ENCODE data around the gene CABLES2. TPM values are rescaled to one million over a fixed set of nuclear protein-coding genes. Genes with fewer than 3 reads are reported as not detected.

The CABLES2 gene
- 7.0 TPM for total RNA-seq
- 1 to 10 TPM in 2 of 4 donors, under 1 TPM in 2; 0.49 to 1.7 (median 1.1) TPM for polyA plus RNA-seq

GRCh38 chr20:62407221-62407992 is at the start of gene CABLES2:
Gene CABLES2, minus strand, starts transcription at chr20:62407285. Its CDS starts 9 bp downstream, at chr20:62407276.
- Mint-ChIP-seq H3K36me3 (no peaks in the 10 kb centered on the region), H3K27ac (peak within 1 kb of the TSS; percentile 5 to 80 (median 41)), H3K9me3 (peaks cover 0 to 2% (median 0%) of the 10 kb centered on the region in 7 donors), H3K4me3 (peak within 1 kb of the TSS; percentile 83 to 91 (median 85)), H3K27me3 (no peaks in the 10 kb centered on the region), H3K4me1 (peaks cover 0 to 42% (median 11%) of the 10 kb centered on the region in 4 donors)
- peaks cover 37% of the 10 kb centered on the region for H3K4me1 ChIP-seq (ENCODE audit: control insufficient read depth, insufficient read depth, low read length, poor library complexity, severe bottlenecking)
- ATAC-seq (ENCODE audit: low read depth in 2 of 2) = peak; percentile 93 to 95
- no peaks in the 10 kb centered on the region for H3K9me3 ChIP-seq (ENCODE audit: control insufficient read depth in 2 of 2, low read length in 2 of 2)
- peak within 1 kb of the TSS; percentile 37 for H3K4me3 ChIP-seq (ENCODE audit: low read depth, low read length)
- H3K27me3 ChIP-seq (ENCODE audit: control insufficient read depth, insufficient read depth, low read length) = no peaks in the 10 kb centered on the region
- H3K27ac ChIP-seq (ENCODE audit: insufficient read depth, low read length, poor library complexity, severe bottlenecking) = peak within 1 kb of the TSS; percentile 47
- no peaks in the 10 kb centered on the region for H3K36me3 ChIP-seq (ENCODE audit: control insufficient read depth, insufficient read depth, low read length)
- DNase-seq = peak; percentile 86 to 95 (median 92)

- no peaks in the 10 kb centered on the region for H3K27me3 ChIP-seq (ENCODE audit: control insufficient read depth, insufficient read depth, low read length)
- no peak for ATAC-seq (ENCODE audit: low read depth in 2 of 2)
These were observed 48.8 kb upstream of the CABLES2 start for GRCh38 chr20:62455929-62456328.

GRCh38 chr20:62454904-62455636 is 48.0 kb upstream of the CABLES2 start:
- no peak overlapping the region for H3K27ac ChIP-seq (ENCODE audit: insufficient read depth, low read length, poor library complexity, severe bottlenecking)
- no peaks in the 10 kb centered on the region for H3K9me3 ChIP-seq (ENCODE audit: control insufficient read depth in 2 of 2, low read length in 2 of 2)
- ATAC-seq (ENCODE audit: low read depth in 2 of 2) (no peak), DNase-seq (no peak)
- no peaks in the 10 kb centered on the region for H3K36me3 Mint-ChIP-seq
- H3K4me3 ChIP-seq (ENCODE audit: low read depth, low read length) = no peak overlapping the region
- H3K27ac Mint-ChIP-seq = no peak overlapping the region
- H3K36me3 ChIP-seq (ENCODE audit: control insufficient read depth, insufficient read depth, low read length) = no peaks in the 10 kb centered on the region
- no peaks in the 10 kb centered on the region for H3K4me1 Mint-ChIP-seq
- H3K4me1 ChIP-seq (ENCODE audit: control insufficient read depth, insufficient read depth, low read length, poor library complexity, severe bottlenecking) = no peaks in the 10 kb centered on the region
- H3K27me3 ChIP-seq (ENCODE audit: control insufficient read depth, insufficient read depth, low read length) = no peaks in the 10 kb centered on the region
- H3K9me3 Mint-ChIP-seq = no peaks in the 10 kb centered on the region
- no peaks in the 10 kb centered on the region for H3K27me3 Mint-ChIP-seq
- H3K4me3 Mint-ChIP-seq = no peak overlapping the region

More at GRCh38 chr20:62455929-62456328, 48.8 kb upstream of the CABLES2 start:
- H3K36me3 ChIP-seq (ENCODE audit: control insufficient read depth, insufficient read depth, low read length) = no peaks in the 10 kb centered on the region
- Mint-ChIP-seq H3K9me3 (no peaks in the 10 kb centered on the region), H3K4me3 (no peak overlapping the region), H3K4me1 (no peaks in the 10 kb centered on the region), H3K27me3 (no peaks in the 10 kb centered on the region), H3K36me3 (no peaks in the 10 kb centered on the region), H3K27ac (no peak overlapping the region)
- no peaks in the 10 kb centered on the region for H3K4me1 ChIP-seq (ENCODE audit: control insufficient read depth, insufficient read depth, low read length, poor library complexity, severe bottlenecking)
- H3K9me3 ChIP-seq (ENCODE audit: control insufficient read depth in 2 of 2, low read length in 2 of 2) = no peaks in the 10 kb centered on the region
- DNase-seq = no peak
- no peak overlapping the region for H3K27ac ChIP-seq (ENCODE audit: insufficient read depth, low read length, poor library complexity, severe bottlenecking)
- H3K4me3 ChIP-seq (ENCODE audit: low read depth, low read length) = no peak overlapping the region

GRCh38 chr20:62453186-62453808 is 46.2 kb upstream of the CABLES2 start:
- Mint-ChIP-seq H3K27ac (no peak overlapping the region), H3K9me3 (no peaks in the 10 kb centered on the region), H3K27me3 (no peaks in the 10 kb centered on the region), H3K4me1 (no peaks in the 10 kb centered on the region), H3K36me3 (no peaks in the 10 kb centered on the region), H3K4me3 (no peak overlapping the region)
- Histone ChIP-seq H3K4me3 (ENCODE audit: low read depth, low read length) (no peak overlapping the region), H3K27ac (ENCODE audit: insufficient read depth, low read length, poor library complexity, severe bottlenecking) (no peak overlapping the region), H3K4me1 (ENCODE audit: control insufficient read depth, insufficient read depth, low read length, poor library complexity, severe bottlenecking) (no peaks in the 10 kb centered on the region), H3K9me3 (ENCODE audit: control insufficient read depth in 2 of 2, low read length in 2 of 2) (no peaks in the 10 kb centered on the region), H3K36me3 (ENCODE audit: control insufficient read depth, insufficient read depth, low read length) (no peaks in the 10 kb centered on the region), H3K27me3 (ENCODE audit: control insufficient read depth, insufficient read depth, low read length) (no peaks in the 10 kb centered on the region)
- DNase-seq = no peak
- no peak for ATAC-seq (ENCODE audit: low read depth in 2 of 2)

GRCh38 chr20:62452475-62453095 is 45.5 kb upstream of the CABLES2 start:
- no peaks in the 10 kb centered on the region for H3K9me3 ChIP-seq (ENCODE audit: control insufficient read depth in 2 of 2, low read length in 2 of 2)

GRCh38 chr20:62451970-62452369 is 44.9 kb upstream of the CABLES2 start:
- H3K4me3 ChIP-seq (ENCODE audit: low read depth, low read length) = no peak overlapping the region
- no peaks in the 10 kb centered on the region for H3K4me1 Mint-ChIP-seq
- no peaks in the 10 kb centered on the region for H3K36me3 Mint-ChIP-seq
- no peak overlapping the region for H3K27ac ChIP-seq (ENCODE audit: insufficient read depth, low read length, poor library complexity, severe bottlenecking)
- H3K27me3 ChIP-seq (ENCODE audit: control insufficient read depth, insufficient read depth, low read length) = no peaks in the 10 kb centered on the region
- no peak overlapping the region for H3K4me3 Mint-ChIP-seq
- no peaks in the 10 kb centered on the region for H3K9me3 ChIP-seq (ENCODE audit: control insufficient read depth in 2 of 2, low read length in 2 of 2)
- no peak for ATAC-seq (ENCODE audit: low read depth in 2 of 2)
- no peak overlapping the region for H3K27ac Mint-ChIP-seq
- no peaks in the 10 kb centered on the region for H3K27me3 Mint-ChIP-seq
- no peak for DNase-seq
- H3K36me3 ChIP-seq (ENCODE audit: control insufficient read depth, insufficient read depth, low read length) = no peaks in the 10 kb centered on the region
- no peaks in the 10 kb centered on the region for H3K4me1 ChIP-seq (ENCODE audit: control insufficient read depth, insufficient read depth, low read length, poor library complexity, severe bottlenecking)
- H3K9me3 Mint-ChIP-seq = no peaks in the 10 kb centered on the region

More at GRCh38 chr20:62452475-62453095, 45.5 kb upstream of the CABLES2 start:
- Histone ChIP-seq H3K27me3 (ENCODE audit: control insufficient read depth, insufficient read depth, low read length) (no peaks in the 10 kb centered on the region), H3K4me3 (ENCODE audit: low read depth, low read length) (no peak overlapping the region), H3K36me3 (ENCODE audit: control insufficient read depth, insufficient read depth, low read length) (no peaks in the 10 kb centered on the region), H3K4me1 (ENCODE audit: control insufficient read depth, insufficient read depth, low read length, poor library complexity, severe bottlenecking) (no peaks in the 10 kb centered on the region), H3K27ac (ENCODE audit: insufficient read depth, low read length, poor library complexity, severe bottlenecking) (no peak overlapping the region)
- H3K36me3 Mint-ChIP-seq = no peaks in the 10 kb centered on the region
- no peaks in the 10 kb centered on the region for H3K9me3 Mint-ChIP-seq
- H3K27me3 Mint-ChIP-seq = no peaks in the 10 kb centered on the region
- ATAC-seq (ENCODE audit: low read depth in 2 of 2) = no peak
- H3K4me3 Mint-ChIP-seq = no peak overlapping the region
- no peaks in the 10 kb centered on the region for H3K4me1 Mint-ChIP-seq
- no peak overlapping the region for H3K27ac Mint-ChIP-seq
- DNase-seq = no peak

- Histone ChIP-seq H3K36me3 (ENCODE audit: control insufficient read depth, insufficient read depth, low read length) (no peaks in the 10 kb centered on the region), H3K9me3 (ENCODE audit: control insufficient read depth in 2 of 2, low read length in 2 of 2) (no peaks in the 10 kb centered on the region), H3K27ac (ENCODE audit: insufficient read depth, low read length, poor library complexity, severe bottlenecking) (no peak overlapping the region), H3K4me1 (ENCODE audit: control insufficient read depth, insufficient read depth, low read length, poor library complexity, severe bottlenecking) (no peaks in the 10 kb centered on the region), H3K4me3 (ENCODE audit: low read depth, low read length) (no peak overlapping the region), H3K27me3 (ENCODE audit: control insufficient read depth, insufficient read depth, low read length) (no peaks in the 10 kb centered on the region)
- ATAC-seq (ENCODE audit: low read depth in 2 of 2) (no peak), DNase-seq (no peak)
- H3K27ac Mint-ChIP-seq = no peak overlapping the region
- no peak overlapping the region for H3K4me3 Mint-ChIP-seq
- no peaks in the 10 kb centered on the region for H3K4me1 Mint-ChIP-seq
- no peaks in the 10 kb centered on the region for H3K27me3 Mint-ChIP-seq
- H3K9me3 Mint-ChIP-seq = peaks cover 0 to 1% (median 0%) of the 10 kb centered on the region in 7 donors
- no peaks in the 10 kb centered on the region for H3K36me3 Mint-ChIP-seq
These were observed 44.2 kb upstream of the CABLES2 start for GRCh38 chr20:62451156-62451767.

All from CD4-positive, CD25-positive, alpha-beta regulatory T cell (primary cell).